Activated T-cell treated with anti-CD3 and anti-CD28 coated beads, Interleukin-2, amount 50 U/mL, for 1 hour (primary cell): ENCODE data around the gene IQSEC1.
A peak's percentile ranks its signal among the peaks of the same experiment; 100 is the strongest.

Experiments used
- DNase-seq: peaks from one replicate; pipeline ENCODE4 v3.0.0-alpha.2; 2020

IQSEC1 gene

GRCh38 chr3:12924437-12924836 is 148.8 kb downstream of the IQSEC1 start:
- no peak for DNase-seq

DNA sequence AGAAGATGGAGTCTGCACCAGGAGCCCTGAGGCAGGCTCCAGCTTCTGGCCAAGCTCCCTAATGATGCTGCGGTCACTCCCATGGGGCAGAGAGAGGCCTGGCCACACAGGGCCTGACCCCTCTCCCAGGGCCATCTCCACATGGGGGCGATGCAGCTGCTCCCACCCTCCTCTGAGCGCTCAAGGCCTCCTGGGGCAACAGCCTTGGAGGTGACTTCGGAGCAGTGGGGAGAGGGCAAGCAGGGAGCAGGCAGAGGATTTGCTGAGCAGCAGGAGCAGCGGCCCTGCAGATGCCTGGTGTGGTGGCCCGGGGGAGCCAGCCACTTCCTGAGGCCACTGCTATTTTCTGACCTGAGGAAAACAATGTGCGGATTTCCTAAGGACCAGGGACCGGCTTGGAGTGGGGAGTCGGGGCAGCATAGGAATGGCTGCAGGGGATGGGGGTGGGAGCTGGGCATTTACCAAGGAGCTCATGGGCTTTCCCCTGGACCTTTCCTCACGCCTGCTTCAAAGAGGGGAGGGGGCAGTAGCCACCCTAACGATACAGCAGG is 150.3 kb downstream of the IQSEC1 start:
- no peak for DNase-seq

DNA sequence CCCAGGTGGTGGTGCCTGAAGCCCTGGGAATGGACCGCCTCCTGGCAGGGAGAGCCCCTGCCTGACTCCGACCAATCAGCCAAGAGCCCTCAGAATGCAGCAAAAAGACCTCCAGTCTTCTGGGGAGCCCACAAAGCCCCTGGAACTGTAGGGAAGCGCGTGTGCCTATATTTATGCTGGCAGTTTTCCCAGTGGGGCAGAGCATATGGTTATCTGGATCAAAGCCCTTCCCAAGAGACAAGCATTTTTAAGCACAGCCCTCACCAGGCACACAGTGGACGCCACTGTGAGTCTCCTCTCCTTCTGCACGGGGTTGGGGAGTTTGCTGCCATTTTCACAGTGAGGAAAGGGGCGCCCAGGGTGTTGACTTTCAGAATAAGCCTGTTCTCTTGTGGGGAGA is 150.9 kb downstream of the IQSEC1 start:
- no peak for DNase-seq

DNA sequence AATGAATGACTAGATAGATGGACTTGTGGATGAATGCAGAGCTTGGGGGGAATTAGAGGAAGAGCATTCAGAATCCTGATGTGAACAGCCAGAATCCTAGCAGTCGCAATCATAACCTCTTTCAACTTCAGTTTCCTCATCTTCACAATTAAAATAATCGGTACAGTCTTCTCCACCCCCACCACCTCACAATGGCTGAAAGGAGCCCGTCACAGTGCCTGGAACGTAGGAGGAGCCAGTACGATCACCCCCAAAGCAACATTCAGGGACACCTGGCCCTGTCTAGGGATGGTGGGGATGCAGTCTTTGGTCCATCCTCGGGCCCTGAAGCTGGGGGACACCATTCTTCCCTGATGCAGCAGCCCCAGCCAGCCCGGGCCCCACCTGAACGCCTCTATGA is 151.5 kb downstream of the IQSEC1 start:
- DNase-seq = no peak

- no peak for DNase-seq
Observed at GRCh38 chr3:12920967-12921366, 152.3 kb downstream of the IQSEC1 start.

GRCh38 chr3:12919205-12919604 is 154.0 kb downstream of the IQSEC1 start:
- no peak for DNase-seq

DNA sequence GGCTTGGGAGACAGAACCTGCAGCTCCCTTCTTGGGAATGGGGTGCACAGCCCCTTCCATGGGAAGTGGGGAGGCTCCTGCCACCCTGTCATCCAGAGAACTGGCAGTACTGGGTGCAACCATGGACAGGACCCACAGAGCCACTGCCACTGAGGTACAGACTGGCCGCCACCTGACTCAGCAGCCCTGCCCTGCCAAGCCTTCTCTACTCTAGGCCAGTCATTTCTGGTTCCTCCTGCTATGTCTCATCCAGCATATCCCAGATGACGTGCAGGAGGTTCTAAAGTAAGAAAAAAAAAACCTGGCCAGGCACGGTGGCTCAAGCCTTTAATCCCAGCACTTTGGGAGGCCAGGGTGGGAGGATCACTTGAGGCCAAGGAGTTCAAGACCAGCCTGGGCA is 155.0 kb downstream of the IQSEC1 start:
- no peak for DNase-seq

DNA sequence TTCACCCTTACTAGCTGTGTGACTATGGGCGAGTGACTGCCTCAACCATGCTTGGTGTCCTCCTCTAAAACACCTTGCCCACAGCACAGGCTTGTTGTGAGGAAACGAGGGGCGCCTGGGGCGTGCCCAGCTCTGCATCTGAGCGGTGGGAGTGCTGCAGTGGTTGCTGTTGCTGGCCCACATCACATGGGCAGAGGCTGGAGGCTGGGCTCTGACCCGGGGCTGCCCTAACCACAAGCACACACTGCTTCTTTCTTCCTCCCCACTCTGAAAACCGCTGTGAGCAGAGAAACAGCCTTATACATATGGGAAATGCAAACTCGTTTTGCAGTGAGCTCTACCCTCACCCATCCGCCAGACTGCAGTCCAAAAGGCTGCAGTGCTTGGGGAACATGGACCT is 157.1 kb downstream of the IQSEC1 start:
- DNase-seq = peak; percentile 38

DNA sequence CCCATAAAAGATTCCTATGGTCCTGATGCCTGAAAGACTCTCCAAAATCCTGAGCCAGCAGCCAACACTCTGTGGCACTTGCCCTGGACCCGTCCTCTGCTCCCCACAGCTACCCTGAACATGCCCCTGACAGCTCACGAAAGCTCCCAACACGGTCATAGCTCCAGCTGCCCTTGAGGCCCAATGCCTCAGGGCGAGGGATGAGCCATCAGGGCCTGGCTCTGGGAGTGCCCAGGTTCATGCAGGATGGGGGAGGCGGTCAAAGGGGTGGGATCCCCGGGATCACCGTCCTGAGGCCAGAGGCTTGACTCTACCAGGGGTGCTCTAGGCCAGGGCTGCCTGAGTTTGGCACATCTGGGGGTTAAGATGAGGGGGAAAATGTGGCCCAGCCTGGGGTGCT is 159.1 kb downstream of the IQSEC1 start:
- DNase-seq = no peak

DNA sequence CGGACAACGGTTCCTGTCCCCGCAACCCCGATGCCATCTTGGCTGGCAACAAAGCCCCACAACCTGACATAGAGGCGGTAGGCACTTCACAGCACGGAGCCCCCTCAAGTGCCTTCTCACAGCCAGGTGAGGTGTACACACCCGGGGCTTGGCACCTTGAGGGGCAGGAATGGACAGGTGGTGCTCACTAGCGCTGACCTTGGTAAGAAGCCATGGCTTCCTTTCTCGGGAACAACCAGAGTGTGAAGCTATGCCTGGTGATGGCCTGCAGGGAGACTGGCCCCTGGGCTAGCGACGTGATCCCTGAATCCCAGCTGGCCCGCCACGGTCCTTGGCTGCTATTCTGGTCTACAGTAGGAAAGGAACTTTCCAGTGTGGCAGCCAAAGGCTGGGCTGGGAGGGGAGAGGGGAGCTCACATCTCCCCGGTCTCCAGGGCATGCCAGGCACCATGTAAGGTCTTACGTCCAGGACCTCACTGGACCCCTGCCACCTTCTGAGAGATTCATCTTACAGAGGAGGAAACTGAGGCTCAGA is 161.3 kb downstream of the IQSEC1 start:
- DNase-seq = no peak

DNA sequence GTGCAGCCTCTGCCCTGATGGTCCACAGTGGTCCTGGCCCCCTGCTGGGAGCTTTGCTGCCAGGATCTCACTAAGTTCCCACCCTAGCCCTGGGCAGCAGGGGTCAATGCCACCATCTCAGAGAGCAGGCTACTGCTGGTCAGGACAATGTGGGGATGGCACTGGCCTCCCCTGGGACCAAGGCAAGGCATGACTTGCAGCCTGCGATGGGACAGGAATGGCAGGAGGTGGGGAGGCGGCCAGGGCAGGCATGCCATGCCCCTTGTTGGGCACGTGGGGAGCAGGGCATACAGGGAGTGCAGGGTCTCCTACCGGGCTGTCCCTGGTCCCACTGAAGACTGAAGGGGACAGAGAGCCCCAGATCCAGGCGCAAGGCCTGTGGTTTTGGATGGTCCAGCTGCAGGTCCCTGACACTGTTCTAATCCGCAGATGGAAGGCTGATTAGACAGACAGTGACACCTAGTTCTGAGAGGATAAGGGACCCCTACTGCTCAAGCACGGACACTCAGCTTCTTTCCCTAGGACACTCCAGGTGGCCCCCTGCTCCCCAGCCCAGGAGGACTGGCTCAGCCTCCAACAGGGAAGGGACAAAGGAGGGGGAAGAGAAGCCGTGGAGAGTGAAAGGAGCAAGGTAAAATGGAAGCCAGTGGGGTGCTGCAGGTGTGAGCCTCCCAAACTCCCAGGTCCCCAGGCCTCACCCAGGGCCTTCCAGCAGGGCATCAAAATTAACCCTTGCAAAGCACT is 162.7 kb downstream of the IQSEC1 start:
- no peak for DNase-seq

DNA sequence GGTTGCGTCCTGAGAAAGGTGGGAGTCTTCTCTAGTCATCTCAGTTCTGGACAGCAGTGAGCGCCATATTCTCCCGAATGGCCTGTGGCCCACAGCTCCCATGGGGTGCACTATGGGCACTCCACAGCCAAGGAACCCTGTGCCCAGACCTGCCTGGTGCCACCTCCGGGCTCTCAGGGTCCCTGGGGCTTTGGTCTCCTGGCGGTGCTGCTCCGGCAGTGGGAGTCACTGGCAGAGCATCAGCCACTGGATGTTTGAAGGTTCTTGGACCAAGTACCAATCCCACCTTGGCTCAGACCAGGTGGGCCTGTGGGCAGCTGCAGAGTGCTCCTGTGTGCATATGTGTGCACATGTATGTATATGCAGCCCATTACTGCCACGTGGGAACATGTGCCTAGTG is 163.5 kb downstream of the IQSEC1 start:
- no peak for DNase-seq

GRCh38 chr3:12908859-12909258 is 164.4 kb downstream of the IQSEC1 start:
- DNase-seq = no peak

DNA sequence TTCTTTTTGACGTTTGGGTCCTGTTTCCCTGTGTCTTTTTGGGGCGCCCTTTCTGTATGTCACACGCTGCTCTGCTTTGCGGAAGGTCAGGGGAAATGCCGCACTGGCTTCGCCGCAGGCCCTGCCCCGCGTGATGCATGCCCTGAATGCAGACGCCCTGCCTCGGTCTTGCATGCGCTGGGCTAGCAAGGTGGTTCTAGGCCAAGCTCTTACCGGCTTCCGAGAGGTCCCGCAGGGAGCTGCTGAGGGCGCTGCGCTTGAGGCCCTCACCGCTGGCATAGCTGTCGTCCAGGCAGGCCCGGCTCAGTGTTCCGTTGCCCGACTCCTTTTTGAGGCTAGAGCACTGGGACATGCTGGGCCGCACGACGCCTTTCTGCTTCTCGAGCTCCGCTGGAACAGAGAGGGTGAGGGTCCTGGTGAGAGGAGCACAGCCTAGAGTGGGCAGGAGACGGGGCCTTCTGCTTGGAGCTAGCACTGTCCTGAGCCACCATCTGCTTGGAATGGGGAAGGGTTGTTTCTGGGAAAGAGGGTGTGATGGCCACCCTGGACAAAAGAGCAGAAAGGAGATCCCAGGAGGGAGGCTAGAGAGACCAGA is 165.0 kb downstream of the IQSEC1 start:
- no peak for DNase-seq

DNA sequence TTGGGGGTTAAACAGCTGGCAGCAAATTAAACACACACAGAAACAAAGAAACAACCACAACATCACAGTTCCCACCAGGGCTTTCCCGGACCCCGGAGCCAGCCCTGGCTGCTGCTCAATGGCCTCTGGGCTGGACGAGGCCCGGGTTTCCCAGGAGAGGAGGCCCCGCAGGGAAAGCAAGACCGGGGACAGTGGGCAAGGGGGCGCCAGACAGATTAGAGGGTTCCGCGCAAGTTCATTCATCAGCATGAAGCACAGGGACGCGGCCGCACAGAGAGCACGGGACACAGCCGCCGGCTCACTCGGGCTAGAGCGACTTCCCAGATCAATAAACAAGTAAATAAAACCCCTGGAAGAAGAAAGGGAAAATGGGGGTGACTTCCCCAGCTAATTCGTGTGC is 165.5 kb downstream of the IQSEC1 start:
- DNase-seq = no peak

DNA sequence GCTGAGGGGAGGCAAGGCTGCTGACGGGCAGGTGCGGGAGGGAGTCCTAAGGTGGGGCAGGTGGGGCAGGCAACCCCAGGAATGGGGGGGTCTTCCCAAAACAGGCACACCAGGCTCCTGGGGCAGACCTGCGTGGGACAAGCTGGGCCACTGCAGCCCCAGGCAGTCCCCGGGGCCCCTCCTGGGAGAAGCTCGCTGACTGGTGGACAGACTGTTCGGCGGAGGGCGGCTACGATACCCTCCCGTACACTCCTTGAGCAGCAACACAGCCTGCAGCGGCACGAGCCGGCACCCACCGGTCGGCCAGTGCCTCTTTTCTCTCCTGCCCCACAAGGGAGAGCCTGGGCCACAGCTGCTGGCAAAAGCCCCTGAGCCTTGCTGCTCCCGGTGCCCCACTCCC is 165.9 kb downstream of the IQSEC1 start:
- no peak for DNase-seq

DNA sequence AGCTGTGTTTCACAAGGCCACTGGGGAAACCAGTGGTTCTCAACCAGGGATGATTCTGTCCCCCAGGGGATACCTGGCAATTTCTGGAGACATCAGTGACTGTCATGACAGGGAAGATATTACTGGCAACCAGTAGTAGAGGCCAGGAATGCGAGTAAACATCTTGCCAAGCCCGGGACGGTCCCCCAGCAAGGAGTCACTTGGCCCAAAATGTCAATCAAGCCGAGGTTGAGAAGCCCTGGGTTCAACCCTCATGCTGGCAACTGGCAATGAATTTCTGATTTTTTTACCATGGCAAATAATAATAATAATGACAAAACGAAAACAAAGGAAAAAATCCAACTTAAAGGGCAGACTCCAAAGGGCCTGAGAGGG is 166.3 kb downstream of the IQSEC1 start:
- no peak for DNase-seq

GRCh38 chr3:12906141-12906915 is 166.9 kb downstream of the IQSEC1 start:
- DNase-seq = no peak

- no peak for DNase-seq
Observed at GRCh38 chr3:12905316-12906071, 167.7 kb downstream of the IQSEC1 start.

GRCh38 chr3:12904951-12905315 is 168.3 kb downstream of the IQSEC1 start:
- DNase-seq = no peak

GRCh38 chr3:12903881-12904280 is 169.3 kb downstream of the IQSEC1 start:
- DNase-seq = no peak

GRCh38 chr3:12903000-12903800 is 170.0 kb downstream of the IQSEC1 start:
- no peak for DNase-seq
